GM18498 (cell line): ENCODE results near the gene ZNF611.
"Not testable (repeated sequence)": the region's sequence is repeated elsewhere in the genome, so short reads cannot be mapped to it uniquely, and the experiment has no call there.

Source experiments
- ATAC-seq: cut with Tn5 transposase; IDR thresholded peaks from one replicate; pipeline ENCODE4 v1.9.1; 2021; ENCODE audit warnings: mild to moderate bottlenecking, moderate library complexity; ENCODE audit not compliant: unreplicated experiment

ZNF611 gene

GRCh38 chr19:52687684-52688083 lies 47.2 kb downstream of the ZNF611 start:
- ATAC-seq: no peak

GRCh38 chr19:52685811-52686210 lies 49.0 kb downstream of the ZNF611 start:
- no peak for ATAC-seq

GRCh38 chr19:52681216-52681615 lies 53.6 kb downstream of the ZNF611 start:
- not testable (repeated sequence) for ATAC-seq

GRCh38 chr19:52679598-52679997 lies 55.2 kb downstream of the ZNF611 start:
- no peak for ATAC-seq

GRCh38 chr19:52675239-52675638 lies 59.6 kb downstream of the ZNF611 start:
- ATAC-seq: not testable (repeated sequence)

GRCh38 chr19:52673014-52673413 lies 61.8 kb downstream of the ZNF611 start:
- ATAC-seq: no peak

GRCh38 chr19:52670046-52670445 lies 64.8 kb downstream of the ZNF611 start:
- ATAC-seq: no peak

GRCh38 chr19:52669586-52669985 lies 65.3 kb downstream of the ZNF611 start:
- no peak for ATAC-seq

- ATAC-seq: no peak
Measured at GRCh38 chr19:52667972-52668371, 66.9 kb downstream of the ZNF611 start.

- no peak for ATAC-seq
Measured at GRCh38 chr19:52666506-52666905, 68.3 kb downstream of the ZNF611 start.

- ATAC-seq: no peak
Measured at GRCh38 chr19:52665529-52665928, 69.3 kb downstream of the ZNF611 start.

- no peak for ATAC-seq
Measured at GRCh38 chr19:52665027-52665426, 69.8 kb downstream of the ZNF611 start.

- no peak for ATAC-seq
Measured at GRCh38 chr19:52664461-52664860, 70.4 kb downstream of the ZNF611 start.

GRCh38 chr19:52662631-52663030 lies 72.2 kb downstream of the ZNF611 start:
- no peak for ATAC-seq

GRCh38 chr19:52660981-52661380 lies 73.9 kb downstream of the ZNF611 start:
- no peak for ATAC-seq

- no peak for ATAC-seq
Measured at GRCh38 chr19:52659013-52659412, 75.8 kb downstream of the ZNF611 start.

- ATAC-seq: no peak
Measured at GRCh38 chr19:52658595-52658994, 76.2 kb downstream of the ZNF611 start.

GRCh38 chr19:52653161-52653560 lies 81.7 kb downstream of the ZNF611 start:
- no peak for ATAC-seq
